ENCODE results near the gene TDG.

DNA sequence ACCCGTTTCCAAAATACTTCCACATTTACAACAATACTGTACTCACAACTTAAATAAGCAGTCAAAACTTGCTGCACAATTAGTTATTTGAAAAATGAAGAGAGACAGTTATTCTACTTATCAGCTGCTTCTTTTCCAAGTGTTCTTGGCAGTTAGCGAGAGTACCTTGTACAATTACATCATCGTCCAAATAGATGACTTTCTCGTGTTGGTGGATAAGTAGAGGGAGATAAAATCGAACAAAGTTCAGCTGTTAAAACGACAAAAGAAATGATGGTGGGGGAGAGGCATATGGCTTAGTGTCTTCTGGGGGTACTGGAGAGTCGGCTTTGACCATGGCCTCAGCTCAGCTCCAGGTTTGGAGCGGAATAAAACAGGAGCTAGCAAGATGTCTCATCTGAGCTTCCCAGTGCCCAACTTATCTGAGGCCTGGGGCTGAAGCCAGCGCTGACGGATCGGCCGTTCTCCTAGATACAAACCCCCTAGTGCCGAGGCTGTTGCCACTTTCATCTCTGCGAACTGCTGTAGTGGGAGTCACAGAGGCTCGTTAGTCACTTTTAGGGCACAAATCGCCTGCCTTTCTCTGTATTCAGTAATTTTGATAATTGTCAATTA, 31.7 kb downstream of the TDG start:
- TF ChIP-seq, protein P1, sequence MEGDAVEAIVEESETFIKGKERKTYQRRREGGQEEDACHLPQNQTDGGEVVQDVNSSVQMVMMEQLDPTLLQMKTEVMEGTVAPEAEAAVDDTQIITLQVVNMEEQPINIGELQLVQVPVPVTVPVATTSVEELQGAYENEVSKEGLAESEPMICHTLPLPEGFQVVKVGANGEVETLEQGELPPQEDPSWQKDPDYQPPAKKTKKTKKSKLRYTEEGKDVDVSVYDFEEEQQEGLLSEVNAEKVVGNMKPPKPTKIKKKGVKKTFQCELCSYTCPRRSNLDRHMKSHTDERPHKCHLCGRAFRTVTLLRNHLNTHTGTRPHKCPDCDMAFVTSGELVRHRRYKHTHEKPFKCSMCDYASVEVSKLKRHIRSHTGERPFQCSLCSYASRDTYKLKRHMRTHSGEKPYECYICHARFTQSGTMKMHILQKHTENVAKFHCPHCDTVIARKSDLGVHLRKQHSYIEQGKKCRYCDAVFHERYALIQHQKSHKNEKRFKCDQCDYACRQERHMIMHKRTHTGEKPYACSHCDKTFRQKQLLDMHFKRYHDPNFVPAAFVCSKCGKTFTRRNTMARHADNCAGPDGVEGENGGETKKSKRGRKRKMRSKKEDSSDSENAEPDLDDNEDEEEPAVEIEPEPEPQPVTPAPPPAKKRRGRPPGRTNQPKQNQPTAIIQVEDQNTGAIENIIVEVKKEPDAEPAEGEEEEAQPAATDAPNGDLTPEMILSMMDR (IDR thresholded peaks at IDR 0.05; ENCODE audit: low read depth, low read length): no peak
- TF ChIP-seq EZH2phosphoT487 (IDR thresholded peaks at IDR 0.05; ENCODE audit: low read depth): no peak
